DMS53 (cell line): ENCODE results near the gene PLPP1.

Source experiments
- DNase-seq: peaks from one replicate; lab custom pipeline; 2025; lab: John Stamatoyannopoulos, UW

PLPP1 gene

DNA sequence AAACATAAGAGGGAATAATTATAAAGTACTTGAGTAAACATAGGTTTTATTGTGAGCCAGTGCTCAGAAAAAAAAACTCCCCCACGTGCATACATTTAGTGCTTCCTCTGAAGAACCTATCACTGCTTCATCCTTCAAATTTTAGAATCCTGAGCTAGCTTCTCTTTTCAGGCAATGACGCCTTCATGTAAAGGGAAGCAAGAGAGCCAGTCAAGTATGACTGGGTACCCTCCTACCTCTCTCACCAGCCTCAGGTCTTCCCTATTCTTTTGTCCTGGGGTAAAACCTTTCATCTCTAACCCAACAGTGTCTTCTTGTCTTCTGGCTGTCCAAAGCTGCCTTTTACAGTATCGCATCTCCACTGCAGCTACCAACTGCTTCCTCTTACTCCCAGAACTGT lies 32.0 kb downstream of the PLPP1 start:
- DNase-seq: no peak

- DNase-seq: no peak
These were observed 36.3 kb downstream of the PLPP1 start for GRCh38 chr5:55498457-55498856.

- no peak for DNase-seq
These were observed 37.1 kb downstream of the PLPP1 start for GRCh38 chr5:55497712-55498111.

GRCh38 chr5:55495216-55495615 lies 39.5 kb downstream of the PLPP1 start:
- DNase-seq: no peak

- no peak for DNase-seq
These were observed 42.3 kb downstream of the PLPP1 start for GRCh38 chr5:55492449-55492848.

DNA sequence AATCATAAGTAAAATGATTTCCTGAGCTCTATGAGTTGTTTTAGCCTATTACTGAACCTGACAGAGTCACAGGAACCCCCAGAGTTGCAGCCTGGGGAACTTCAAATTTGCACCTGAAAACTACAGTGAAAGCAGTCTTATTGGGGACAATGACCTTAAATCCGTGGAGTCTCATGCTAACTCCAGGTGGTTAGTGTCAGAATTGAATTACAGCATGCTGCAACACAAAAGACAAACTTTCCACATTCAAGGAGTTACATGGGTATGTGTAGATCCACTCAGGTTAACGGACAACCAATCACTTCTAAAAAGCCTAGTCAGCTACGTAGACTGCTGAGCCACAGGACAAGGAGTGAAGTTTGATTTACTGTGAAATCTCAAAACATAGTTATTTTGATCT lies 49.7 kb downstream of the PLPP1 start:
- no peak for DNase-seq

GRCh38 chr5:55484531-55484930 lies 50.2 kb downstream of the PLPP1 start:
- no peak for DNase-seq

GRCh38 chr5:55483885-55484284 lies 50.9 kb downstream of the PLPP1 start:
- no peak for DNase-seq

- DNase-seq: no peak
These were observed 53.4 kb downstream of the PLPP1 start for GRCh38 chr5:55481293-55481855.

GRCh38 chr5:55480781-55481180 lies 54.0 kb downstream of the PLPP1 start:
- DNase-seq: no peak

GRCh38 chr5:55472642-55473041 lies 62.1 kb downstream of the PLPP1 start:
- no peak for DNase-seq

DNA sequence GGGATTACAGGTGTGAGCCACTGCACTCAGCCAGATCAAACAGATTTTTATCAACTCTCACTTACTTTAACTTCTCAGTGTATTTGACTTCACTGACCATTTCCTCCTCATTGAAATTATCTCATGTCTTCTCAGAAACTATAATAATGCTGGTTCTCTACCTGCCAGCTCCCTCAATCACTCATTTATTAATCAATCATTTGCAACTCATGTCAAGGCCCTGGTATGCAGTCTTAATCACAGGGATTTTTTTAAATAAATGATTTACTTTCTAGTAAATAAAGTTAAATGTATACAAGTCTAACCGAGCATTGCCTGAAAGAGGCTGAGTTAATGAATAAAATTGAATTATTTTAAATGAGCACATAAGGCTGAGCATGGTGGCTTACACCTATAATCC lies 63.3 kb downstream of the PLPP1 start:
- no peak for DNase-seq

GRCh38 chr5:55470282-55470681 lies 64.5 kb downstream of the PLPP1 start:
- no peak for DNase-seq

DNA sequence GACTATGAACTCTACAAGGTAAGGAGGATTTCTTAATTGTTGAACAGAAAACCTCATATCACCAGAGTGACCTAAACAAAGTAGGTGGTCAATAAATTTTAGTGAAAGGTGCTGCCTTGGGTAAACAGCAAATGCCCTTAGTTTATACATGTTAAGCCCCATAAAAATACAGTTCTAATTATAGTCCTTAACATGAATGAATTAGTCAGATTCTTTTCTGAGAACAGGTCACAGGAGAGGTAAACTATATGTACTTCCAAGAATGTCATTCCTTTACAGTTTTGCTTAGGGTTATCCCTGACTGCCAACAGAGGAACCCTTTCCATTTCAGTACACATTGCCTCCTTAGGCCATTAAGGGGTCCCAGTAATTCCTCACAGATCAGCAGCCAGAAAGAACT lies 64.9 kb downstream of the PLPP1 start:
- no peak for DNase-seq

DNA sequence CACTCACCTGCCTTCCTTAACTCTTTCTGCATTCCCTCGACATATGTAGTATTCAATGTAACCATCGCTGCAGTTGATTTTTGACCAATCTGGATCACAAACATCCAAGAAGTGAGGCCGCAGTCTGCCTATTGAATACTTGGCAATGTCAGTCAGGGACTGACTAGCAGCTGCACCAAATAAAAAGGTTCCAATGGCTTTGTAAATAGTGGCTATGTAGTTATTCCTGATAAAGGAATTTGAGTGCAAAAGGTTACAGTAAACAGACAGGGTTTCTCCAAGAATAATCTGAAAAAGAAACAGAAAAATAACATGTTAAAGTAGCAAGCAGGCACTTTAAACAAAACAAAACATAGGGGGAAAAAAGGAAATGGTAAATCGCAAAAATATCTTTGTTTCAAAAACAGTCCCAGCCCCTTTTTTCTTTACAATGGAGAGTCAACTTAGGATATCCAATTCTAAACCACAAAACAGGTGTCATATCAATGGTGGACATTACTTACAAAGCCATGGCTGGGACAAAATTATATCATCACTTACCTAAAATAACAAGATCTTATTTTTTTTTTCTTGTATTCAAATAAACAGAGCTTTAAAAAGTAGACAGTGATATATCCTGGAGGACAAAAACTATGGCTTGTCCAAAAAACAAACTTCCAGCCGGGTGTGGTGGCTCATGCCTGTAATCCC lies 66.8 kb downstream of the PLPP1 start:
- no peak for DNase-seq

DNA sequence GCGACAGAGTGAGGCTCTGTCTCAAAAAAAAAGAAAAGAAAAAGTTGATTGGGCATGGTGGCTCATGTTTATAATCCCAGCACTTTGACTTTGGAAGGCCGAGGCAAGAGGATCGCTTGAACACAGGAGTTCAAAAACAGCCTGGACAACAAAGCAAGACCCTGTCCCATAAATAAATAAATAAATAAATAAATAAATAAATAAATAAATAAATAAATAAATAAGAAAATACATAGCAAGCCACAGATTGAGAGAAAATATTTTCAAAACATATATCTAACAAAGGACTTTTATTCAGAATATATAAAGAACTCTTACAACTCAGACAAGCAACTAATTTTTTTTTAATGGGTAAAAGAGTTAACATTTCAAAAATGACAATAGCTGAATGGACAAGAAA lies 71.2 kb downstream of the PLPP1 start:
- no peak for DNase-seq

DNA sequence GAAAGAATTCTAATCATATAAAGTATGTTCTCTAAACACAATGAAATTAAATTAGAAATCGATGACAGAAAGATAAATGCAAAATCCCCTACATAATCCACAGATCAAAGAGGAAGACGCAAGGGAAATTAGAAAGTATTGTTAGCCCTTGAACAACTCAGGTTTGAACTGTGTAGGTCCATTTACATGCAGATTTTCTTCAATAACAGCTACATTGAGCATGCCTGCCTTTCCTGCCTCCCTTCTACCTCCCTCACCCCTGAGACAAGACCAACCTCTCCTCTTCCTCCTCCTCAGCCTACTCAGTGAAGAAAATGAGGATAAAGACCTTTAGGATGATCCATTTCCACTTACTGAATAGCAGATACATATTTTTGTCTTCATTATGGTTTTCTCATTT lies 75.2 kb downstream of the PLPP1 start:
- DNase-seq: no peak

DNA sequence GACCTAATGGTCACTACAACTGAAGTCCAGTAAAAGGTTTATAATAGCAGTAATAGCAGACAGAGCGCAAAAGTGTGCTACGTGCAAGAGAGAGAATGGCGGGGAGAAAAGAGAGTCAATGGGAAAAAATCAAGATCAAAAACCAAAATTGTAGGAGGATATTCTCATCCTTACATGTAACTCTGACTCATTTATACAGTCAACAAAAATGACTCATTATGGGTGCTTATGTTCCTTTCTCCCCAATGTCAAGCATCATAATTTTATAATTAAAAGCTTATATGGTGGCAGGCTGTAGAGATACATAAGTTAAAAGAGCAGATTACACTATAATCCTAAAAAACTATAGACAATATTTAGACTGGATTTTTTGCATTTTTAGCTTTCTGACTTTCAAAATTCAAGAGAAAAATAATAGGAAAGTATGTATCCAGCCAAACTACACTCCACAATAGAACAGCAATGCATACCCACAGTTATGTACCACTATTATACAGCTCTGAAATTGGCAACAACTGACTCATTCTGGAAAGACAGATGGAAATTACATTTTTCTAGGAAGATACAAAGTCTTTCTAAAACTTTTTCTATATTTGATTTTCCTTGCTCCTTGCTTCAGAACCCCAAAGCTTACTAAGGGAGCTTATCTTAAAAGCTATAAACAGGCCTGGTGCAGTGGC lies 78.4 kb downstream of the PLPP1 start:
- DNase-seq: peak; percentile 51

DNA sequence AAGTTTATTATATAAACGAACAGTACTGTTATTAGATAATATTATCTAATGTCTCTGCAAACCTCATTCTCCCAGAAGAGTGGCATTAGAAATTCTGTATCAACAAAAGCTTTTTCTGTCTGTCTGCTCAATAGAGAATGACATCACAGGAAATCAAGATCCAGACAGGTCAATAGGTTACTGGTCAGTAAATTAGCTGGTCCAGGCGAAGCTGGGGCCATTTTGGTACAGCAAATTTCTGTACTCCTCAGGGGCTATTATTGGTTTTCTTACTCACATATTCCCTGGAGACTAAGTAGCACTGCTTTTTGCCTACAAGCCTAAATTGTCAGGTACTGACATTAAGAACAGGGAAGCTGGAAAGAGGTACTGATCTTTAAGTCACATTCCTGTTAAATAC lies 80.5 kb downstream of the PLPP1 start:
- no peak for DNase-seq

DNA sequence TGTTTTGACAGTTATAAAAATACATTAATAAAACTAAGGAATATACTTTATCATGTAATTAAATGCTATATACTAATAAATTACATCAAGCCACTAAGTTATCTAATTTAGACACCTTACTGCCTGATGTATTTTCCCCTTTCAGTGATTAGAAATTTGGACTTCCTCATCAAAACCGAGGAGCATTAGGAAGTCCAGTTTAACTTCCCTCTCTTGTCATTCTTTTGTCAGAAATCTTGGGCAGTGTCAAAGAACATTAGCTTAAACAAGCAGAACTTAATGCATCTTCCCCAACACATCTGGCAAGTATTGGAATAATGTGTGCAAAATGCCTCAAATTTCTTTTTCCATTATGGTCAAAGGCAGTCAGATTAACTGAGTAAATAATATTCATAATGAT lies 81.6 kb downstream of the PLPP1 start:
- no peak for DNase-seq

- DNase-seq: no peak
These were observed 82.8 kb downstream of the PLPP1 start for GRCh38 chr5:55451976-55452375.

GRCh38 chr5:55450050-55450765 lies 84.6 kb downstream of the PLPP1 start:
- DNase-seq: no peak
